Activated CD4-positive, alpha-beta T cell treated with anti-CD3 and anti-CD28 coated beads, Interleukin-2, amount 50 U/mL, for 24 hours (primary cell): ENCODE data around the gene FAM53B.

ENCODE experiments used
- DNase-seq, 2 donors: peaks; one replicate each; pipeline ENCODE4 v3.0.0-alpha.2; 2020; ENCODE audit warnings: low read depth in 1 of 2, low spot score in 1 of 2

The FAM53B gene

GRCh38 chr10:124698545-124699469 lies 45.4 kb downstream of the FAM53B start:
- no peak for DNase-seq

GRCh38 chr10:124697837-124698544 lies 46.2 kb downstream of the FAM53B start:
- no peak for DNase-seq

GRCh38 chr10:124697443-124697836 lies 46.7 kb downstream of the FAM53B start:
- DNase-seq = no peak

GRCh38 chr10:124696446-124697392 lies 47.5 kb downstream of the FAM53B start:
- no peak for DNase-seq

GRCh38 chr10:124695259-124695658 lies 48.9 kb downstream of the FAM53B start:
- no peak for DNase-seq

GRCh38 chr10:124694481-124695220 lies 49.5 kb downstream of the FAM53B start:
- no peak for DNase-seq

GRCh38 chr10:124693801-124694416 lies 50.3 kb downstream of the FAM53B start:
- DNase-seq = no peak

- no peak for DNase-seq
These were observed 50.8 kb downstream of the FAM53B start for GRCh38 chr10:124693396-124693795.

GRCh38 chr10:124692100-124692446 lies 52.1 kb downstream of the FAM53B start:
- DNase-seq = no peak

- DNase-seq = no peak
These were observed 52.6 kb downstream of the FAM53B start for GRCh38 chr10:124691421-124692099.

- DNase-seq = no peak
These were observed 53.2 kb downstream of the FAM53B start for GRCh38 chr10:124691002-124691401.

GRCh38 chr10:124689911-124690498 lies 54.2 kb downstream of the FAM53B start:
- no peak for DNase-seq

- peak in 1 of 2 donors; percentile 68 for DNase-seq
These were observed 55.1 kb downstream of the FAM53B start for GRCh38 chr10:124688889-124689670.

- no peak for DNase-seq
These were observed 55.8 kb downstream of the FAM53B start for GRCh38 chr10:124688386-124688785.

GRCh38 chr10:124686707-124687376 lies 57.3 kb downstream of the FAM53B start:
- DNase-seq = no peak

GRCh38 chr10:124685261-124685660 lies 58.9 kb downstream of the FAM53B start:
- DNase-seq = no peak

GRCh38 chr10:124683814-124684213 lies 60.4 kb downstream of the FAM53B start:
- no peak for DNase-seq
